K562 (cell line): ENCODE measurements around the gene POLN. TPM values are rescaled to one million over a fixed set of nuclear protein-coding genes. Genes with fewer than 3 reads are reported as not detected.

Source experiments
- BHLHE40 ChIP-seq: IDR thresholded peaks from 2 replicates; pipeline ENCODE4 v1.6.1; 2011; ENCODE audit warnings: low read length, improper control_type of control experiment
- CREB1 ChIP-seq, 2 experiments: sonication (generic) in 1 of 2; formaldehyde crosslinking in 1 of 2; IDR thresholded peaks; 2 replicates each; pipeline versions ENCODE4 v1.6.1 to v1.8.0; 2012 to 2022; ENCODE audit warnings: inconsistent platforms in 1 of 2, mild to moderate bottlenecking in 1 of 2, missing genetic modification reagents in 1 of 2, moderate library complexity in 1 of 2
- EP400 ChIP-seq: fragments of 450-650 bp; IDR thresholded peaks from 2 replicates; pipeline ENCODE4 v1.6.1; 2017; ENCODE audit warnings: antibody characterized with exemption, mild to moderate bottlenecking, moderate library complexity
- PCBP1 ChIP-seq: fragments of 200-400 bp; formaldehyde crosslinking; IDR thresholded peaks from 2 replicates; pipeline ENCODE4 v1.6.1; 2018; ENCODE audit warnings: mild to moderate bottlenecking, low read depth, low read length; ENCODE audit not compliant: poor library complexity, severe bottlenecking
- PRPF4 ChIP-seq: fragments of 200-400 bp; formaldehyde crosslinking; IDR thresholded peaks from one replicate; pipeline ENCODE4 v1.6.1; 2017; ENCODE audit warnings: low read length, low read depth, mild to moderate bottlenecking; ENCODE audit not compliant: insufficient read depth, poor library complexity, severe bottlenecking
- RBM25 ChIP-seq: fragments of 200-400 bp; formaldehyde crosslinking; IDR thresholded peaks from 2 replicates; pipeline ENCODE4 v1.6.1; 2018; ENCODE audit warnings: low read length, low read depth, moderate library complexity; ENCODE audit not compliant: severe bottlenecking
- STAT5A ChIP-seq: IDR thresholded peaks from 2 replicates; pipeline ENCODE4 v1.6.1; 2012; ENCODE audit warnings: low read length, inconsistent platforms, borderline replicate concordance
- ZNF507 ChIP-seq: conservative IDR thresholded peaks from 2 replicates; pipeline ENCODE4 v1.6.1; 2017; ENCODE audit warnings: missing genetic modification characterization, missing compliant biosample characterization
- polyA plus RNA-seq, 8 experiments: library from polyadenylated mRNA; depleted of rRNA in 4 of 8; stranded (reverse) in 5 of 8; unstranded in 3 of 8; fragments of >200 nt; fragmentation: Nextera tagmentation in 2 of 8; fragmentation: Illumina TruSeq in 1 of 8; extraction: Ambion mirVana in 2 of 8; extraction: Trizol in 1 of 8; gene quantifications; 2 replicates each; pipeline versions ENCODE4 v1.2.1 to v1.2.3, GENCODE V29; 2011 to 2014; ENCODE audit warnings: inconsistent platforms in 1 of 8, missing spikeins in 1 of 8
- total RNA-seq, 7 experiments: library from RNA; depleted of rRNA in 6 of 7; stranded (reverse); fragments of >200 nt in 6 of 7; fragmentation: Illumina TruSeq in 2 of 7; extraction: Trizol in 2 of 7; gene quantifications; 2 replicates each; pipeline versions ENCODE4 v1.2.1 to v1.2.3, GENCODE V29; 2011 to 2021; ENCODE audit warnings: low replicate concordance in 1 of 7
- TF ChIP-seq, protein P1 (sequence below): fragments of 450-650 bp; IDR thresholded peaks from 2 replicates; pipeline ENCODE4 v1.6.1; 2016; ENCODE audit warnings: low read depth
- TF ChIP-seq, protein P2 (sequence below): fragments of 450-650 bp; IDR thresholded peaks from 2 replicates; pipeline ENCODE4 v1.6.1; 2016; ENCODE audit warnings: borderline replicate concordance
- TF ChIP-seq, protein P3 (sequence below): sonication (generic); formaldehyde crosslinking; IDR thresholded peaks from 2 replicates; pipeline ENCODE4 v1.5.0; 2020; ENCODE audit warnings: missing genetic modification reagents
- TF ChIP-seq, protein P4 (sequence below), 2 experiments: fragments of 450-650 bp; conservative IDR thresholded peaks; 2 replicates each; pipeline ENCODE4 v1.6.1; 2017; ENCODE audit warnings: mild to moderate bottlenecking in 2 of 2, moderate library complexity in 2 of 2

The POLN gene
- total and polyA plus RNA-seq, 9 of the 15 experiments (the other 6 are each of a cell fraction or from before 2014, with no cell fraction given), result 0.08 to 0.91 (median 0.32) TPM

DNA sequence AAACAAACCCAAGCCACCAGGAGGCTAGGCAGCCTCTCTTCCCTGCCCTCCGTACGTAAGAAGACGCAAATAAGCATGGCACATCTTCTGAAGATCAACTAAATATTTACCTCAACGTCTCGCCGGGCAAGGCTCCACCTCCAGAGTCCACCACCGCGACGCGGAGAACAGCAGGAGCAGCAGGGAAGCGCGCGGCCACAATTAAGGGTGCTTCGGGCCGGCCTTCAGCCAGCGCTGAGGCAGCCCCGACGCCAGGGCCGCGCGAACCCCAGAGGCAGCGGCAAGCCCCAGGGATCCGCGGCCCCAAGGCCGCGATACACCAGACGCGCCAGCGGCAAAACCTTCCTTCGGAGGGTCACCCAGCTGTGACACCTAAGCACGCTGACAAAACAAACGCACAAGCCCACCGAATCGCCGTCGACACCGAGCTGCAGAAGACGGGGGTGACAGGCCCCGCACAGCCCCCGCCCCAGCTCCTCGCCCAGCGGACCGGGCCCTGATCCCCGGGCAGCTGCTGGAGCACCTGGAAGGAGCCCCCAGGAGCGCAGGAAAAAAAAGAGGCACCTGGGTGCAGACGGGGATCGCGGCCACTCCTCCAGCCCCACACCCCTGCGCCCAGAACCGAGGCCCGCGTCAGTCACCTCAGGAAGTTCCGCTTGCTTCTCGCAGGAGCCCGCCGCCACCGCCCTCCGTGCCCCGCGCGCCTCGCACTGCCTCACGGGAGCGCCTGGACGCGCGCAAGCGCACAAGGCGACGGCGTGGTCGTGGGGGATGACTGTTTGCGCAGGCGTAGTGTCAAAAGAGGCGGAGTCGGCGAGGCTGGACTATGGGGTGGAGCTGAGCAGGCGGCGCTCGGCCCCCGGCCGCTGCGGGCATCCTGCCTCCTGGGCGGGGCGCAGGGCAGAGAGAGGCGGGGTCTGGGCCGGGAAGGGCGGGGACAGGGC lies at the start of gene POLN, which contains the start of gene HAUS3 (continued):
- TF ChIP-seq, protein P1, sequence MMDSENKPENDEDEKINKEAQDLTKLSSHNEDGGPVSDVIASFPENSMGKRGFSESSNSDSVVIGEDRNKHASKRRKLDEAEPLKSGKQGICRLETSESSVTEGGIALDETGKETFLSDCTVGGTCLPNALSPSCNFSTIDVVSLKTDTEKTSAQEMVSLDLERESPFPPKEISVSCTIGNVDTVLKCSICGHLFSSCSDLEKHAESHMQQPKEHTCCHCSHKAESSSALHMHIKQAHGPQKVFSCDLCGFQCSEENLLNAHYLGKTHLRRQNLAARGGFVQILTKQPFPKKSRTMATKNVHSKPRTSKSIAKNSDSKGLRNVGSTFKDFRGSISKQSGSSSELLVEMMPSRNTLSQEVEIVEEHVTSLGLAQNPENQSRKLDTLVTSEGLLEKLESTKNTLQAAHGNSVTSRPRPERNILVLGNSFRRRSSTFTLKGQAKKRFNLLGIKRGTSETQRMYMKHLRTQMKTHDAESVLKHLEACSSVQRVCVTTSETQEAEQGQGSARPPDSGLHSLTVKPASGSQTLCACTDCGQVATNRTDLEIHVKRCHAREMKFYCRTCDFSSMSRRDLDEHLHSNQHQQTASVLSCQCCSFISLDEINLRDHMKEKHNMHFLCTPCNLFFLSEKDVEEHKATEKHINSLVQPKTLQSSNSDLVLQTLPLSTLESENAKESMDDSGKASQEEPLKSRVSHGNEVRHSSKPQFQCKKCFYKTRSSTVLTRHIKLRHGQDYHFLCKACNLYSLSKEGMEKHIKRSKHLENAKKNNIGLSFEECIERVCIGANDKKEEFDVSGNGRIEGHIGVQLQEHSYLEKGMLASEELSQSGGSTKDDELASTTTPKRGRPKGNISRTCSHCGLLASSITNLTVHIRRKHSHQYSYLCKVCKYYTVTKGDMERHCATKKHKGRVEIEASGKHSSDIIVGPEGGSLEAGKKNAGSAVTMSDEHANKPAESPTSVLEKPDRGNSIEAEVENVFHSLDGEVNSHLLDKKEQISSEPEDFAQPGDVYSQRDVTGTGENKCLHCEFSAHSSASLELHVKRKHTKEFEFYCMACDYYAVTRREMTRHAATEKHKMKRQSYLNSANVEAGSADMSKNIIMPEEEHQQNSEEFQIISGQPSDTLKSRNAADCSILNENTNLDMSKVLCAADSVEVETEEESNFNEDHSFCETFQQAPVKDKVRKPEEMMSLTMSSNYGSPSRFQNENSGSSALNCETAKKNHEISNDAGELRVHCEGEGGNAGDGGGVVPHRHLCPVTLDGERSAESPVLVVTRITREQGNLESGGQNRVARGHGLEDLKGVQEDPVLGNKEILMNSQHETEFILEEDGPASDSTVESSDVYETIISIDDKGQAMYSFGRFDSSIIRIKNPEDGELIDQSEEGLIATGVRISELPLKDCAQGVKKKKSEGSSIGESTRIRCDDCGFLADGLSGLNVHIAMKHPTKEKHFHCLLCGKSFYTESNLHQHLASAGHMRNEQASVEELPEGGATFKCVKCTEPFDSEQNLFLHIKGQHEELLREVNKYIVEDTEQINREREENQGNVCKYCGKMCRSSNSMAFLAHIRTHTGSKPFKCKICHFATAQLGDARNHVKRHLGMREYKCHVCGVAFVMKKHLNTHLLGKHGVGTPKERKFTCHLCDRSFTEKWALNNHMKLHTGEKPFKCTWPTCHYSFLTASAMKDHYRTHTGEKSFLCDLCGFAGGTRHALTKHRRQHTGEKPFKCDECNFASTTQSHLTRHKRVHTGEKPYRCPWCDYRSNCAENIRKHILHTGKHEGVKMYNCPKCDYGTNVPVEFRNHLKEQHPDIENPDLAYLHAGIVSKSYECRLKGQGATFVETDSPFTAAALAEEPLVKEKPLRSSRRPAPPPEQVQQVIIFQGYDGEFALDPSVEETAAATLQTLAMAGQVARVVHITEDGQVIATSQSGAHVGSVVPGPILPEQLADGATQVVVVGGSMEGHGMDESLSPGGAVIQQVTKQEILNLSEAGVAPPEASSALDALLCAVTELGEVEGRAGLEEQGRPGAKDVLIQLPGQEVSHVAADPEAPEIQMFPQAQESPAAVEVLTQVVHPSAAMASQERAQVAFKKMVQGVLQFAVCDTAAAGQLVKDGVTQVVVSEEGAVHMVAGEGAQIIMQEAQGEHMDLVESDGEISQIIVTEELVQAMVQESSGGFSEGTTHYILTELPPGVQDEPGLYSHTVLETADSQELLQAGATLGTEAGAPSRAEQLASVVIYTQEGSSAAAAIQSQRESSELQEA, result no peak
- TF ChIP-seq ZNF507 (tag) (no peak), PRPF4 (no peak), EP400 (peak; percentile 47), STAT5A (no peak), CREB1 (IDR thresholded peaks at IDR 0.05) (peak; percentile 39; the same call in 1 of the 2 replicates), CREB1 (CRISPR knock-in tag; IDR thresholded peaks at IDR 0.05) (peak; percentile 57), RBM25 (no peak), BHLHE40 (peak; percentile 60; the same call in 1 of the 2 replicates), PCBP1 (peak; percentile 82)
- TF ChIP-seq, protein P2, sequence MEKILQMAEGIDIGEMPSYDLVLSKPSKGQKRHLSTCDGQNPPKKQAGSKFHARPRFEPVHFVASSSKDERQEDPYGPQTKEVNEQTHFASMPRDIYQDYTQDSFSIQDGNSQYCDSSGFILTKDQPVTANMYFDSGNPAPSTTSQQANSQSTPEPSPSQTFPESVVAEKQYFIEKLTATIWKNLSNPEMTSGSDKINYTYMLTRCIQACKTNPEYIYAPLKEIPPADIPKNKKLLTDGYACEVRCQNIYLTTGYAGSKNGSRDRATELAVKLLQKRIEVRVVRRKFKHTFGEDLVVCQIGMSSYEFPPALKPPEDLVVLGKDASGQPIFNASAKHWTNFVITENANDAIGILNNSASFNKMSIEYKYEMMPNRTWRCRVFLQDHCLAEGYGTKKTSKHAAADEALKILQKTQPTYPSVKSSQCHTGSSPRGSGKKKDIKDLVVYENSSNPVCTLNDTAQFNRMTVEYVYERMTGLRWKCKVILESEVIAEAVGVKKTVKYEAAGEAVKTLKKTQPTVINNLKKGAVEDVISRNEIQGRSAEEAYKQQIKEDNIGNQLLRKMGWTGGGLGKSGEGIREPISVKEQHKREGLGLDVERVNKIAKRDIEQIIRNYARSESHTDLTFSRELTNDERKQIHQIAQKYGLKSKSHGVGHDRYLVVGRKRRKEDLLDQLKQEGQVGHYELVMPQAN, result peak; percentile 85
- TF ChIP-seq, protein P3, sequence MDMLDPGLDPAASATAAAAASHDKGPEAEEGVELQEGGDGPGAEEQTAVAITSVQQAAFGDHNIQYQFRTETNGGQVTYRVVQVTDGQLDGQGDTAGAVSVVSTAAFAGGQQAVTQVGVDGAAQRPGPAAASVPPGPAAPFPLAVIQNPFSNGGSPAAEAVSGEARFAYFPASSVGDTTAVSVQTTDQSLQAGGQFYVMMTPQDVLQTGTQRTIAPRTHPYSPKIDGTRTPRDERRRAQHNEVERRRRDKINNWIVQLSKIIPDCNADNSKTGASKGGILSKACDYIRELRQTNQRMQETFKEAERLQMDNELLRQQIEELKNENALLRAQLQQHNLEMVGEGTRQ, result no peak
- TF ChIP-seq, protein P4, sequence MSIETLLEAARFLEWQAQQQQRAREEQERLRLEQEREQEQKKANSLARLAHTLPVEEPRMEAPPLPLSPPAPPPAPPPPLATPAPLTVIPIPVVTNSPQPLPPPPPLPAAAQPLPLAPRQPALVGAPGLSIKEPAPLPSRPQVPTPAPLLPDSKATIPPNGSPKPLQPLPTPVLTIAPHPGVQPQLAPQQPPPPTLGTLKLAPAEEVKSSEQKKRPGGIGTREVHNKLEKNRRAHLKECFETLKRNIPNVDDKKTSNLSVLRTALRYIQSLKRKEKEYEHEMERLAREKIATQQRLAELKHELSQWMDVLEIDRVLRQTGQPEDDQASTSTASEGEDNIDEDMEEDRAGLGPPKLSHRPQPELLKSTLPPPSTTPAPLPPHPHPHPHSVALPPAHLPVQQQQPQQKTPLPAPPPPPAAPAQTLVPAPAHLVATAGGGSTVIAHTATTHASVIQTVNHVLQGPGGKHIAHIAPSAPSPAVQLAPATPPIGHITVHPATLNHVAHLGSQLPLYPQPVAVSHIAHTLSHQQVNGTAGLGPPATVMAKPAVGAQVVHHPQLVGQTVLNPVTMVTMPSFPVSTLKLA (conservative IDR thresholded peaks at IDR 0.05), result peak; percentile 72 to 79
